Germinal center (tissue), 1 donor: ENCODE data around the gene IQCH.

ENCODE experiments used
- DNase-seq: peaks from one replicate; pipeline ENCODE4 v3.0.0; 2012; ENCODE audit warnings: mixed read lengths, low spot score

The IQCH gene

DNA sequence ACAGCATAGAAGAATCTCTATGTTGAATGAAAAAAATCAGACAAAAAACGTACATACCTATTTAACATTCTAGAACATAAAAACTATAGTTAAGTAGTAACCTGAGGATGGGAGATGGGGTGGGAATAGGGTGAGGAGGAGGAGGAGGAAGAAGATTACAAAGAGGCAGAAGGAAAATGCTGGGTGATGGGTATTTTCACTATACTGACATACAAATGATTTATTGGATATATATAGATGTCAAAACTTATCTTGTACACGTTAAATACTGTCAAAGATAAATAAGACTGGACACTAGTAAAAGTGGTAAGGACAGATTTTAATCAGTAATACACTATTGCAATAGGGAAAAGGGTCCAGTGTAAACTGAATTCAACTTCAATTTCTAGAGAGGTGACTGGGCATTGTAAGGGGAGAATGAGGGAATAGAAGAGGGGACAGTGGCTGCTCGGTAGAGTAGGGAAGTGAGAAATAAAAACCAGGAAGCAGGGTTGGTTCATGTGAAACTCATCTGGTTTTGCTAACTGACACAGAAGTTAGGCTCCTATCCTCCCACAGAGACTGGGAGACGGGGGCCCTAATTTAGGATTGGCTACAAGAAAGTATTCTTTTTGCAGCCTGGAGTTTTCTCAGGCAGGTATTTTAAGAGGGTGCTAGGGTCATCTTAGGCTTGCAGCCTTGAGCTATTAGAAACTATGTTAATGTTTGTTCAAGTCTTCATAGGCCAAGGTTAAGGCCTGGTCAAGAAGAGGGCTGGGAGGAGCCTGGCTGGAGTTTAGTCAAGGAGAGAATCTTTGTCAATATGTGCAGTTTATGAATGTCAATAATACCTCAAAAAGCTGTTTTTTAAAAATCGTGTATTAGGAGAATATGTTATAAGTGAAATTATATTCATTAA, 251.3 kb downstream of the IQCH start:
- DNase-seq, result no peak

DNA sequence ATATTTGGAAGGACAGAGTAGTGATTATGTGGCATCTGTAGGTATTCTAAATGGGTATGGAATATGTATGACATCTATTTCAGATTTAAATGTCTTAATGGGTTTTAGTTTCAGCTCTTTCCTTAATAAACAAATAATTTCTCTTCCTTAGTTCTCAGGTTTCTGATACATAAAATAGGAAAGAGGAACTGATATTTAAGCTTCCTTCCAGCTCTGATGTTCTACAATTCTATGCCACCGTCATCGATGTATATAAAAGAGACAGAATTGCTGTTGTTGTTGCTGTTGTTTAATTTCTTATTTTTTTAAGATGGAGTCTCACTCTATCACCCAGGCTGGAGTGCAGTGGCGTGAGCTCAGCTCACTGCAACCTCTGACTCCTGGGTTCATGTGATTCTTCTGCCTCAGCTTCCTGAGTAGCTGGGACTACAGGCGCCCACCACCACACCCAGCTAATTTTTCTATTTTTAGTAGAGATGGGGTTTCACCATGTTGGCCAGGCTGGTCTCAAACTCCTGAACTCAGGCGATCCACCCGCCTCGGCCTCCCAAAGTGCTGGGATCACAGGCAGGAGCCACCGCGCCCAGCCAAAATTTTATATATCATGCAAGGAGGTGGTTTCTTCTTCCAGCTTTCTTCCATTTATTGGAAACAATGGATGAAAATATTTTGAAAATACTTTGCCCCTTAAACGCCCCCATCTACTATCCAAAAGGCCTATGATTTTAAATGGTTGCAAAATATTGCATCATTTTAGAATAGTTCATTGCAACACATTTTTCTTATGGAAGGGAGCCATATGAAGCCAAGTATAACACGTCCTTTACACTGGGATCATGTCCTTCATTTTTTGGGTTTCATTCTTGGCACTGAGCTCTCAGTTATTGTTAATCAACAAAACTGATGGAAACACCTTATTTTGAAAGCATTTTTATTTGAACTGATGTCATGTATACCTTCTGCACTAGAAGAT, 252.5 kb downstream of the IQCH start:
- no peak for DNase-seq

DNA sequence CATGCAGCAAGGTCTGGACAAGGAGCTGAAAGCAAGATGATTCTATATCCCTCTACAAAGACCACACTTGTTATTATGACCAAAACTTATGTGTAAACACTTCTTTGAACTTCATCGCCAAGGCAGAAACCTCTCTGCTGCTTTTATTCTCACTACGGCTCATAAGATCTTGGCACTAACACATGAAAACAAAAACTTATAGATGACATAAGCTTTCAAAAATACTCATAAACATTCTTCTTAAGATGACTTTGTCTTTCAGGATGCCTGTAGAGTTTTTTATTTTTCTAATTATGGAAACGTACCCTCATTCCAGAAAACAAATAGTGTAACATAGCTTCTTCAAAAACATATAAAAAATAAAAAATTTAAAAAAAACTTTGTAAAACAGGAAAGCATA, 253.8 kb downstream of the IQCH start:
- no peak for DNase-seq

DNA sequence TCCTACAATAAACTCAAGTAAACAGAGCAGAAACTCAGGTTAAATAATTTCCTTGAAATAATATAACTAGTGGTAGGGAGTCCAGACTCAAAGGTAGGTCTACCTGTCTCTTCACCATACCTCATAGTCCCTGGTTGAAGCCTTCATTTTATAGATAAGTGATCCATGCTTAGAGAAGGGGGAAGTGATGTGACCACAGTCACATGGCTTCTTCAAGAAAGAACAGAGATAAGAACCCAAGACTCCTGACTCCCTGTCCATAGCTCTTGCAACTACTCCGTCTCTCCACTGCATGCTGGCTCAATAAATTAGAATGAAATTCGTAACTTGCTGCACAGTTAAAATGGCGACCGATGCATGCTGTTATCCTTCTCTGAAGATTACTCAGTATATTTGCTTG, 255.3 kb downstream of the IQCH start:
- no peak for DNase-seq

DNA sequence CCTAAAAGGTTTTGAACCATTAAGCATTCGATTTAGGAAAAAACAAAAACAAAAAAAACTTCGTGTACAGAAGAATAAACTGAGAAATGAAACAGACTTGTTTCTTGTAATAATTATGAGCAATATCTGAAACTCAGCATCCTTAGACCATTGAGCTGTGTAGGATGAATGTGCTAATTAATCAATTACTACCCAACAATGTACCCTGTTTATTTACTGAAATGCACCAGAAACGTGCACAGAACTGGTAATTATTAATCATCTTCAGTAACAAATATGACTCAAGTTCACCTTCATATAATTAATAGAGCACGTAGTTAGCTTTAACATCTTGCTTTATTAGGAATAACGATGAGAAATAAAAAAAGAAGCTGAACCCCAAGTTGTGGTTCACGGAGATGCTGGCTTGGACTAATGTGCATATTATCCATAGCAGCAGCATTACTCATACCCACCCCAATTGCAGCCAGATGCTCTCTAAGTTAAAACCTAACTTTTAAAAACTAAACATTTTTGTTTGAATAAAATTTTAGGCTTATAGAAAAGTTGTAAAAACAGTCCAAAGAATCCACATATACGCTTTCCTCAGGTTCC, 256.1 kb downstream of the IQCH start:
- no peak for DNase-seq

DNA sequence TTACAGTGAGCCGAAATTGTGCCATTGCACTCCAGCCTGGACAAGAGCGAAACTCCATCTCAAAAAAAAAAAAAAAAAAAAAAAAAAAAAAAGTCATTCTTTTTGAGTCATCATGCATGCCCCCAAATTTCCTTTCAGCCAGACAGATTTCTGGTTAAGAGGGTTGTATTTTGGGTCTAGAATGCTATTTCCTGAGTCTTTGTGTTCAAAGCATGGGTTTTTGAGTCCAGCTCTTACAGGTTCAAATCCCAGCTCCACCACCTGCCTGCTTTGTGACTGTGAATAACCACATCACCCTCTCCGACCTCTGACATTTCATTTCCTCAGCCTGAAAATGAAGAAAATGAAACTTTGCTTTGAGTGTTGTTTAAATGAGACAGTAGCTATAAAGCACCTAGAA, 257.0 kb downstream of the IQCH start:
- no peak for DNase-seq

DNA sequence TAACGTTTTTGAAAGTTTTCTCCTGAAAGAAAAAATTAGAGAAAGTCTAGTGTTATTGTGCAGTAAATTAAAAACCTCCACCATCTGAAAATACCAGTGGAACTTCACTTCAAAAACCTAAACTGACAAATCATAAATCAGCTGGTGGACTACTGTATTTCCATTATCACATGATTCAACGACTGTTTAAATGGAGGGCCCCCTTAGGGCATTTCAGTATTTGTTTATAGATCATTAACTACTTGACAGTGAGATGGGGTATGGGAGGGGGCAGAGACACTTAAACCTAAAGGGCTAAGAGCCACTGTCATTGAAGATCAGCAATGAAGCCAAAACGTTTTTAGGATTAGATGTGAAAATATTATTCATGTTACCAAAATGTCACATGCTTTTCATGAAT, 257.6 kb downstream of the IQCH start:
- no peak for DNase-seq

DNA sequence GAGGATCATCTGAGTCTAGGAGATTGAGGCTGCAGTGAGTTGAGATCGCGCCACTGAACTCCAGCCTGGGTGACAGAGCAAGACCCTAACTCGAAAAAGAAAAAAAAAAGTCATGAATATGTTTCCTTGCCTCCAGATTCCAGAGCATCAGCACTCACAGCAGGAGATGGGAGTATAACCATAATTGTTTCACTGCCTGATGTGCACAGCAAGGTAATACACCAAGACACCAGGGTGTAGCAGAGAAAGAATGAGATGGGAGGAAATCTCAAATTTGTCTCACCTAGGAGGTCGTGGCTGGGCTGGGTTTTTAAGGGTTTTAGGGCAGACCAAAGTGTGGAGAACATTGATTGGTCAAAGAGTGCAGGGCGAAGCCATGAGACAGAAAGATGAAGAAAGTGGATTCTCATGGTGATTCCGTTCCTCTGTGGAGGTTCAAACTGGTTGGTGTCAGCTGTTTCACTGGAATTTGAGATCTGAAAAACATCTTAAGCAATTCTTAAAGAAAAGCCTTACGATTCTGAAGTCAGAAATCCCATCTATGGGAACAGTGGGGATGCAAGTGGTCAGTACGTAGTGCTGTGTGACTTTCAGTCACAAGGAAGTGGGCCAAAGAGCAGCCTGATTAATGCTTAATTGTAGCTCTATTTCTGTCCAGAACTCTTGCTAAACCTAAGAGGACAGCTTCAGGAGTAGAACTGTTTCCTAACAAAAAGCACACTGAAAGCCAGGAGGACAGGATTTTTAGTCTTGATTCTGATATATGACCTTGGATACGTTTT, 258.5 kb downstream of the IQCH start:
- no peak for DNase-seq

DNA sequence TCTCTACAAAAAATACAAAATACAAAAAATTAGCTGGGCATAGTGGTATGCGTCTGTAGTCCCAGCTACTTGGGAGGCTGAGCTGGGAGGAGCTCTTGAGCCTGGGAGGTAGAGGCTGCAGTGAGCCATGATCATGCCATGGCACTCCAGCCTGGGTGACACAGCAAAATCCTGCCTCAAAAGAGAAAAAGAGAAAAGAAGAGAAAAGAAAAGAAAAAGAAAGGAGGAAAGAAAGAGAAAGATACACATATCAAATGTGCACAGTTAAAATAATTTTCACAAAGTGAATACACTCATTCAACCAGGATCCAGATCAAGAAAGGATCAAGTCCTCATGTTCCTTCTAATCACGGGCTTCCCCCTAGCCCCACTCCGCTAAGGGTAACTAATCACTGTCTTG, 260.5 kb downstream of the IQCH start:
- no peak for DNase-seq

DNA sequence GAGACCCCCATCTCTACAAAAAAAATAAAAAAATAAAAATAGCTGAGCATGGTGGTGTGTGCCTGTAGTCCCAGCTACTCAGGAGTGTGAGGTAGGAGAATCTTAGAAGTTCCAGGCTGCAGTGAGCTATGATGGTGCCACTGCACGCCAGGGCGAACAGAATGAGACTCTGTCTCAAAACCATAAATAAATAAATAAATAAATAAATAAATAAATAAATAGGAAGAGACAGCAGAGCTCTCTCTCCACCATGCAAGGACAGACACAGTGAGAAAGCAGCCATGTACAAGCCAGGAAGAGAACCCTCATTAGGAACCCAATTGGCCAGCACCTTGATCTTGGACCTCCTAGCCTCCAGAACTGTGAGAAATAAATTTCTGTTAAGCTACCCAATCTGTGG, 261.0 kb downstream of the IQCH start:
- DNase-seq, result no peak

DNA sequence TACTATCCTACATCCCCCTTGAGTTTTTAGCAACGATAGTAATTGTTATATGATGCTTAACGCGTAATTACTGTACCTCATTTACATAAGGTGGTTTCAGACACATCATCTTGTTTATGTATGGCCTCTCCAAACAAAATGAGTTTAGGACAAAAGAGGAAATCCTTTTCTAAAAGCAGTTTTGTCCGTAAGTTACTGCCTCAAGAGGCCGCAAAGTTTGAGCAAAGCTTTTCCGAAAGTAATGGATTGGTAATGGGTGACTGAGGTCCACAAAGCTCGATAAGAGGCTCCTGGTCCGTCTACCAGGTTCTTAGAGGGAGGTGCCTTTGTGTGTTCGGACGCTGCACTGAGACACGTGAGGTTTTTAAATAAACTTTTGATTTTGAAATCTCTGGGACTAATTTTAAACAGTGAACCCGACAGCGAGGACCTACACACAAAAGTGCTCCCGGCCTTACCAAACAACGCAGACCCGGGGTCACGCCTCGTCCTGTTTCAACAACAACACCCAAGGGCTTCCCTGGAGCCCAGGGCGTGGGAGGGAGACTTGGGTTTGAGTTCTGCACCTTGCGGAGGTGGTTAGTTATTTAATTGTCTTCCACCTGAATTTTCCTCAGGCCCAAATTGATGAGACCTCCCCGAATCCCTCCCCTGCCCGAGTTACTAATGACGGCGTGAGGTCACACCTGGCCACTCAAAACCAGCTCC, 265.9 kb downstream of the IQCH start:
- peak; percentile 14 for DNase-seq

DNA sequence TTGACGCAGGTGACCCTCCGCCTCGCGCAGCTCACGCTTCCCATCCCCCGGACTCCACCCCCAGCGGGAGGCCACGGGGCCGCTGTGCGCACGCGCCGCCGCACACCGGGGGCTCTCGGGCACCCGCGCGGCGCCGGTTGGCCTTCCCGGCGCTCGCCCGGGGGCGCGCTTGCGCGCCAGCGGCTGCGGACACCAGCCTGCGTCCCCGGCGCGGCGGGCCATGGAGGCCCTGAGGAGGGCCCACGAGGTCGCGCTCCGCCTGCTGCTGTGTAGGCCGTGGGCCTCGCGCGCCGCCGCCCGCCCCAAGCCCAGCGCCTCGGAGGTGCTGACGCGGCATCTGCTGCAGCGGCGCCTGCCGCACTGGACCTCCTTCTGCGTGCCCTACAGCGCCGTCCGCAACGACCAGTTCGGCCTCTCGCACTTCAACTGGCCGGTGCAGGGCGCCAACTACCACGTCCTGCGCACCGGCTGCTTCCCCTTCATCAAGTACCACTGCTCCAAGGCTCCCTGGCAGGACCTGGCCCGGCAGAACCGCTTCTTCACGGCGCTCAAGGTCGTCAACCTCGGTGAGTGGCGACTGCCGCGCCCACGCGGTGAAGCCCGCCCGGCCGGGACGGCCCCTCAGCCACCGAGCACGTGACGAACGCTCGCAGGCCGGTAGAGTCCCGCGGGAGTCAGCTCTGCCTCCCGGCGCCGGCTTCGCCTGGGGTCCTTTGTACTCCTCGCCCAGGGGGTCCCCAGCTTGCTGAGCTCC, 266.6 kb downstream of the IQCH start, which contains the start of gene C15orf61:
C15orf61 (plus strand) TSS at position 103 of the 754 bp plus-strand sequence; CDS start at position 221, 118 bp downstream.
- DNase-seq, result peak; percentile 92

DNA sequence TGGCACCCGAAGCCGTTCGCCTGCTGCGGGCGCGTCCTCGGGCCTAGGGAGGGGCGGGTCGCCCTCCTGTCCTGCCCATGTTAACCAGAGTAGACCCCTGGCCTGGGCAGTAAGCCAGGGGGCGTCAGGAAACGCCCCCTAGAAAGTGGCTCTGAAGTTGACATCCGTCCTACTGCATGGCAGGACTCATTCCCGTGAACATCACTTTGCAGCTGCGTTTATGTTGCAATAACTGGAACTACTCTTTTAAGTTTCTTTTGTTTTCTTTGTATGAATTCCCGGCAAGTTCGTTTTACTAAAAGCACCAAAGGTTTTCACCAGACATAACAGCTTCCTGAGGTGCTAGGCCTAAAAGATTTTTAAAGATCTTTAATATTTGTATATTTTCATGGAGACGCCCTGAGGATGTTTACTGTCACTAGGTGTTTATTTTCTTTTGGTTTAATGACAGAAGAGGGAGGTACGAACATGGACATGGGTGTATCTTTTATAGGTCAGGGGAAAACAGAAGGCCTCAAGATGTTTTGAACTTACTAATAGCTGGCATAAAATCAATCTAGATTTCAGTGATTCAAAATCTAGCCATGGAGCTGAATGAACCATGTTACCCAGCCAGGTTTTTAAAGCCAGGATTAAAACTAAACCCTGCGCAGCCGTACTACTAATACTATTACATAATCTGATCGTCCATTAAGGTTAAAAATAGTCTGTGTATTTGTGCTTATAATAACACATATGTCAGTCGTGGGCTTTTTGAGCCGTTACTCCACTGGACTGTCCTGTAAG, 267.4 kb downstream of the IQCH start:
- DNase-seq, result no peak

DNA sequence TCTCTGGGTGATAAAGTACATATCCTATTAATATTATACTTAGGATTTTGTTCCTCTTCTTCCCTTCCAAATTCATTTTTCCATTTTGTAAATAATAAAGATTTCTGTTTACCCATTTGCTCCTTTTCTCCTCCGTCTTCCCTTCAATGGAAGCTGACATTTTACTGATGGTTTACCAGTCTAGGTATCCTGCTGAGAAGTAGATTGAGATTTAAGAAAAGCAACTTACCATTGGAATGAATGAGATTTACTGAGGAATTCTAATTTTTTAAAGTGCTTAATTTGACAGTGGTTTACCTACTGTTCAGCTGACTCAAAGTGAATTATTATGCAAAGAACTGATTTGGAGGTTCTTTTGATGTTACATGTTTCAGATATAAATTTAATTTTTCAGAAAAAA, 268.7 kb downstream of the IQCH start:
- no peak for DNase-seq

DNA sequence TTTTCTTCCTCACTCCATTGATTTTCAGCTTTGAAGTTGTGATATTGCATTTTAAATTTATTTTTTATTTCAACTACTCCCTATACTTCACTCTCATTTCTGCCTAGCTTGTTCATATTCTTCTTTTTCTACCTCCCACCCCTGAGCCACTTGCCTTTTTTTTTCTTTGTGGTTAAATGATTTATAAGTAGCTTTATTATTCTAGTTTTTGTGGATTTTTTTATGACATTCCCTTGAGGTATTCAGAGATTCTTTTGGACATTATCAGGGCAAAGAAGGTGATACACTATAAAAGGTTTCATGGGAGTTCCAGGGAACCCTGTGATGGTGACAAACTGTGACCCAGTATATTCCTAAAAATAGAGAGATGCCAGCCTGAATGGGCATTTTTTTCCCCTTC, 269.6 kb downstream of the IQCH start:
- DNase-seq, result no peak

DNA sequence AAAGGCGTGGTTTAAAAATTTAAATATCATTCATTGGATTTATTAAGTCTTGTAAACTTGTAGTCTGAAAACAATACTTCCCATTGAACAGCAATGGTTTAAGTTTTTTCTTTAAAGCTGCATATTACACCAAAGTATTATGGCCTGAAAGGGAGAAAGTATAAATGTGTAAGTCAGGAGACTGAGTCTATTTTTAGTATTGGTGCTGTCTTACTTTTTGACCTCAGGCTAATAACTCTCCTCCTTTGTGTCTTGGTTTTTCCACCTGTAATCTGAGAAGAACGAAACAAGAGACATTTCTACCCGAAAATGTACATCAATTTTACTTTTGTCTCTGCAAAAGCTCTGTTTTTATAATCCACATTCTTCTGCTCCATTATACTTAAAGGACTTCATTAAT, 273.9 kb downstream of the IQCH start:
- no peak for DNase-seq

DNA sequence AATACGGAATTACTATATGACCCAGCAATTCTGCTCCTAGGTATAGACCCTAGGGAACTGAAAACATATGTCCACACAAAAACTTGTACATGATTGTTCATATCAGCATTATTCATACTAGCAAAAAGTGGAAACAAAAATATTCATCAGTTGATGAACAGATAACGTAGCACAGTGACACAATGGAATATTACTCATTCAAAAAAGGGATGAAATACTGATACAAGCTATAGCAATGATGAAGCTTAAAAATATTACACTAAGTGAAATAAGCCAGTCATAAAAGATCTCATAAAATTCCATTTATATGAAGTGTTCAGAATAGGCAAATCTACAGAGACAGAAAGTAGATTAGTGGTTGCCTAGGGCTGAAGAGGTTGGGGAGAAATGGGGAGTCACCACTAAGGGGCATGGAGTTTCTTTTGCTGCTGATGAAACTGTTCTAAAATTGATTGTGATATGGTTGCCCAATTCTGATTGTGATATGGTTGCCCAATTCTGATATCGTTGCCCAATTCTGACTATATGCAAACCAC, 276.9 kb downstream of the IQCH start:
- no peak for DNase-seq

DNA sequence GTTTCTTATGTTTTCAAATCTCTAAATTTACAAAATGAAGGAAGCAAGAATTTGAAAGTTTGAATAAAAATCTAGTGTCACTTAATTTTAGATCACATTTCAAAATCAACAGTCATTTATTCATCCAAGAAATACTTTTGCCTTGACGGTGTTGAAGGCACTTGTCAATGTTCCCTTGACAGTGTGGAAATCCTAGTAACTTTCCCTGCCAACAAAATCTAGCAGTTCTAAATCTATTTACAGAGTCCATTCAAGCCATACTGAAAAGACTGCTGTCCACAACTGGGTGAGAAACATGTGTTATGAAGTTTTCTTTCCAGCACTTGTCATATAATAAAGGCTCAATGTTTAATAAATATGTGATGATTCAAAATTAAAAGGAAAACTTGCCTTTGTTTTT, 279.3 kb downstream of the IQCH start:
- DNase-seq, result no peak

DNA sequence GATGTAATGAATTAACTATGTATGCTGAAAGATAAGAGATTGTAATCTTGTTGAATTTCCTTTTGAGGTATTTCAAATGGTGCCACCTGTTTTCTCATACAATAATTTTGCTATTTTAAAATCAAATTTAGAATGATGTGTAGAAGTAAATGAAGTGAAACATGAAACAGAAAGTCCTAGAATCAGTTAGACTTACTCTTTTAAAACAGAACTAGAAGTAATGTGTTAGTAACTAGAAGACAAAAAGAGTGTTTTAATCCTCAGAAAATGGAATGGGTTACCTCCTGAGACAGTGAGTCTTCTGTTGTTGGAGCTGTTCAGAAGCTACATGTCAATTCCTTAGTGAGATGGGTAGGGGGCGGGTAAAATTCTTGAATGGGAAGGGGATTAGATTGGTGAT, 279.8 kb downstream of the IQCH start:
- DNase-seq, result no peak
